Right lobe of liver (tissue), 6 donors: ENCODE measurements around the gene DHRS13. TPM values are rescaled to one million over a fixed set of nuclear protein-coding genes. Genes with fewer than 3 reads are reported as not detected.
A peak's percentile ranks its signal among the peaks of the same experiment; 100 is the strongest.
"Not testable (repeated sequence)": the region's sequence is repeated elsewhere in the genome, so short reads cannot be mapped to it uniquely, and the experiment has no call there.

Experiments used
- ATAC-seq, 4 donors: fragments of 200-7000 bp; cut with Tn5 transposase; one replicate each; pipeline ENCODE4 v1.9.1; 2020; ENCODE audit warnings: mild to moderate bottlenecking in 4 of 4, moderate library complexity in 4 of 4
- DNase-seq, 3 donors: peaks; one replicate each; pipeline ENCODE4 v3.0.0-alpha.2; 2020
- H3K27ac ChIP-seq, 3 donors: fragments of 200-600 bp; one replicate each; pipeline ENCODE4 v1.8.0; 2022
- H3K27me3 ChIP-seq, 2 donors: fragments of 200-600 bp; one replicate each; pipeline ENCODE4 v1.8.0; 2022
- H3K36me3 ChIP-seq, 4 donors: fragments of 200-600 bp; sonication (generic) in 1 of 4; one replicate each; pipeline versions ENCODE4 v1.5.1 to v1.8.0; 2017 to 2022; ENCODE audit warnings: control low read depth in 1 of 4
- H3K4me1 ChIP-seq, 4 donors: fragments of 200-600 bp; sonication (generic) in 1 of 4; one replicate each; pipeline versions ENCODE4 v1.5.1 to v1.8.0; 2017 to 2022; ENCODE audit warnings: control low read depth in 1 of 4
- H3K4me3 ChIP-seq, 3 donors: fragments of 200-600 bp; one replicate each; pipeline ENCODE4 v1.8.0; 2022
- H3K9me3 ChIP-seq, 4 donors: fragments of 200-600 bp; sonication (generic) in 1 of 4; one replicate each; pipeline versions ENCODE4 v1.5.1 to v1.8.0; 2017 to 2022; ENCODE audit warnings: control low read depth in 1 of 4
- CTCF ChIP-seq, 4 donors: fragments of 200-600 bp in 3 of 4; fragments of 450-650 bp in 1 of 4; IDR thresholded peaks; one replicate each; pipeline versions ENCODE4 v1.5.1 to v1.8.0; 2016 to 2022; ENCODE audit warnings: antibody characterized with exemption in 4 of 4, mild to moderate bottlenecking in 2 of 4
- POLR2A ChIP-seq: fragments of 450-650 bp; IDR thresholded peaks from one replicate; pipeline ENCODE4 v1.6.1; 2017; ENCODE audit warnings: antibody characterized with exemption, mild to moderate bottlenecking
- WGBS: methylation state at CpG from one replicate; pipeline ENCODE4 v1.1.6; 2018; ENCODE audit warnings: low coverage, low lambda C conversion rate; ENCODE audit not compliant: insufficient coverage; ENCODE audit errors: missing lambda C conversion rate; 5-methylcytosine and 5-hydroxymethylcytosine counted together
- intact Hi-C, 2 donors: fragments of 100-400 bp; cut with DNase I; formaldehyde crosslinking; loops; one replicate each; pipeline versions ENCODE4 v1.11.2 to v1.14.1; 2022
- microRNA counts: library from miRNA; unstranded; fragments of <30 nt; microRNA quantifications from one replicate; lab custom pipeline; 2016
- microRNA-seq, 2 donors: library from miRNA; unstranded; fragments of <30 nt; microRNA quantifications; one replicate each; pipeline ENCODE4, GENCODE V29; 2019 to 2020
- total RNA-seq, 6 experiments: library from RNA; depleted of rRNA in 2 of 6; stranded (reverse); fragments of >200 nt in 2 of 6; fragmentation: NEBNext Ultra II Directional in 3 of 6; extraction: Animal tissue kit (Norgen Biotek cat#: 25700) in 3 of 6; gene quantifications; one replicate each; pipeline versions ENCODE4 v1.1.0 to v1.2.4, GENCODE V29; 2016 to 2023
- donor health status: DM: no; HTN: yes; CAD: no.
- donor health status: DM: no; HTN: no; CAD: no.
- donor health status: DM: no; HTN: no; CAD: no.
- donor health status: DM: no; HTN: yes; CAD: no.
- donor health status: DM: no; HTN: yes; CAD: no.

The DHRS13 gene
- total RNA-seq, 6 experiments from 2014 or later: 3.4 to 27.4 (median 8.8) TPM

GRCh38 chr17:28853295-28853694 is 49.6 kb downstream of the DHRS13 start:
- Histone ChIP-seq H3K27ac (no peak overlapping the region), H3K4me3 (no peak overlapping the region), H3K4me1 (peaks cover 0 to 12% (median 3%) of the 10 kb centered on the region in 4 donors), H3K9me3 (no peaks in the 10 kb centered on the region), H3K36me3 (peaks cover 0 to 11% (median 2%) of the 10 kb centered on the region in 4 donors), H3K27me3 (no peaks in the 10 kb centered on the region)
- ATAC-seq (no peak), DNase-seq (no peak)
- 85% methylated on average over 1 of the region's 2 CpGs for WGBS
- intact Hi-C loops: loop anchor here in 1 of 2 donors (10.0 kb wide), 2 partner anchors 62 to 88 kb away; no protein-coding TSS in a partner anchor
- TF ChIP-seq POLR2A (no peak), CTCF (IDR thresholded peaks at IDR 0.05) (no peak)

- Histone ChIP-seq H3K9me3 (no peaks in the 10 kb centered on the region), H3K27ac (no peak overlapping the region), H3K27me3 (no peaks in the 10 kb centered on the region), H3K36me3 (no peaks in the 10 kb centered on the region), H3K4me3 (no peak overlapping the region), H3K4me1 (peaks cover 0 to 3% (median 0%) of the 10 kb centered on the region in 4 donors)
- intact Hi-C loops: no loop called here
- TF ChIP-seq CTCF (IDR thresholded peaks at IDR 0.05) (no peak), POLR2A (no peak)
- 76% methylated on average over 5 of the region's 5 CpGs for WGBS
- ATAC-seq: no peak
- DNase-seq: no peak
Measured at GRCh38 chr17:28849281-28849680, 53.6 kb downstream of the DHRS13 start.

- ATAC-seq (peak; percentile 39 to 67 (median 47)), DNase-seq (peak in 2 of 3 donors; percentile 39 to 52)
- H3K4me3 ChIP-seq, intact Hi-C loops, H3K36me3 ChIP-seq, H3K27ac ChIP-seq, H3K9me3 ChIP-seq, H3K27me3 ChIP-seq, H3K4me1 ChIP-seq: not testable (repeated sequence)
- TF ChIP-seq CTCF (IDR thresholded peaks at IDR 0.05): peak; percentile 22 to 44 (median 33)
- WGBS: 93% methylated on average over 13 of the region's 15 CpGs
Measured at GRCh38 chr17:28848667-28849066, 54.2 kb downstream of the DHRS13 start.

MicroRNAs within 50 kb of the gene (microRNA counts, 767-probe panel; counts per million panel counts)
- microRNA hsa-miR-144-3p (lab: Ali Mortazavi, UCI) (8,193 counts per million, percentile 33 among the panel's probes with 10 or more counts), microRNA hsa-miR-451a (lab: Ali Mortazavi, UCI) (237 counts per million)

Small RNA genes within 50 kb of the gene (microRNA-seq; reads per million reads assigned to microRNA genes)
- gene MIR451B: 0 reads per million in 2 donors

Other genes starting within 250 kb of the DHRS13 start
- gene SDF2, start 241.2 kb downstream of the DHRS13 start, total RNA-seq: 10 to 100 TPM; 24.6 to 31.8 (median 26.4) TPM
- 10 to 100 TPM; 28.8 to 38.0 (median 34.0) TPM for gene SUPT6H, start 240.9 kb downstream of the DHRS13 start, total RNA-seq
- gene PROCA1, start 191.2 kb downstream of the DHRS13 start, total RNA-seq: under 1 TPM in 5 of 6 experiments, not detected in 1; 0.18 to 0.97 (median 0.54) TPM
- gene RAB34, start 185.2 kb downstream of the DHRS13 start, total RNA-seq: 10 to 100 TPM in 1 of 6 experiments, 1 to 10 TPM in 5; 2.5 to 12.5 (median 4.7) TPM
- gene RPL23A, start 183.1 kb downstream of the DHRS13 start, total RNA-seq: 100 to 1,000 TPM; 212 to 464 (median 362) TPM
- 10 to 100 TPM in 1 of 6 experiments, 1 to 10 TPM in 5; 2.9 to 11.0 (median 7.0) TPM for gene TLCD1, start 176.8 kb downstream of the DHRS13 start, total RNA-seq
- gene NEK8, start 174.3 kb downstream of the DHRS13 start, total RNA-seq: 1 to 10 TPM; 1.6 to 5.4 (median 3.2) TPM
- gene TRAF4, start 159.1 kb downstream of the DHRS13 start, total RNA-seq: 10 to 100 TPM; 26.4 to 55.2 (median 42.3) TPM
- 10 to 100 TPM in 1 of 6 experiments, 1 to 10 TPM in 5; 5.8 to 12.0 (median 8.8) TPM for gene FAM222B, start 60.3 kb downstream of the DHRS13 start, total RNA-seq
- gene ERAL1, start 48.1 kb downstream of the DHRS13 start, total RNA-seq: 10 to 100 TPM; 21.6 to 47.1 (median 23.4) TPM
- 100 to 1,000 TPM in 1 of 6 experiments, 10 to 100 TPM in 5; 64.9 to 131 (median 82.8) TPM for gene FLOT2, start 5.3 kb downstream of the DHRS13 start, total RNA-seq
- 10 to 100 TPM; 13.0 to 33.1 (median 17.4) TPM for gene PHF12, start 48.4 kb upstream of the DHRS13 start, total RNA-seq
- gene SEZ6, start 103.0 kb upstream of the DHRS13 start, total RNA-seq: not detected
- 100 to 1,000 TPM; 167 to 322 (median 226) TPM for gene PIPOX, start 140.1 kb upstream of the DHRS13 start, total RNA-seq